Liver (tissue), 3 donors: ENCODE data around the gene TMEM135.

Experiments
- ATF3 ChIP-seq: IDR thresholded peaks from 2 replicates; pipeline ENCODE4 v1.6.1; 2016; ENCODE audit warnings: antibody characterized with exemption
- CTCF ChIP-seq: fragments of 150-350 bp; IDR thresholded peaks from 2 replicates; pipeline ENCODE4 v1.5.1; 2017; ENCODE audit warnings: improper control_type of control experiment, low read depth, low read length; ENCODE audit not compliant: missing input control
- GABPA ChIP-seq, 2 donors: IDR thresholded peaks in 1 of 2; conservative IDR thresholded peaks in 1 of 2; 2 replicates each; pipeline ENCODE4 v1.6.1; 2016; ENCODE audit warnings: antibody characterized with exemption in 2 of 2, mild to moderate bottlenecking in 1 of 2, moderate library complexity in 1 of 2
- JUND ChIP-seq, 2 donors: IDR thresholded peaks; 2 replicates each; pipeline ENCODE4 v1.6.1; 2016; ENCODE audit warnings: antibody characterized with exemption in 2 of 2
- MAX ChIP-seq: IDR thresholded peaks from 2 replicates; pipeline ENCODE4 v1.6.1; 2016; ENCODE audit warnings: antibody characterized with exemption
- RAD21 ChIP-seq, 2 donors: IDR thresholded peaks; 2 replicates each; pipeline ENCODE4 v1.6.1; 2016; ENCODE audit warnings: antibody characterized with exemption in 2 of 2, mild to moderate bottlenecking in 2 of 2
- RXRA ChIP-seq, 2 donors: IDR thresholded peaks; 2 replicates each; pipeline ENCODE4 v1.6.1; 2017 to 2018; ENCODE audit warnings: antibody characterized with exemption in 2 of 2, mild to moderate bottlenecking in 1 of 2
- TAF1 ChIP-seq: conservative IDR thresholded peaks from 2 replicates; pipeline ENCODE4 v1.6.1; 2016; ENCODE audit warnings: antibody characterized with exemption, mild to moderate bottlenecking
- donor health status: healthy.
- donor health status: healthy.

DNA sequence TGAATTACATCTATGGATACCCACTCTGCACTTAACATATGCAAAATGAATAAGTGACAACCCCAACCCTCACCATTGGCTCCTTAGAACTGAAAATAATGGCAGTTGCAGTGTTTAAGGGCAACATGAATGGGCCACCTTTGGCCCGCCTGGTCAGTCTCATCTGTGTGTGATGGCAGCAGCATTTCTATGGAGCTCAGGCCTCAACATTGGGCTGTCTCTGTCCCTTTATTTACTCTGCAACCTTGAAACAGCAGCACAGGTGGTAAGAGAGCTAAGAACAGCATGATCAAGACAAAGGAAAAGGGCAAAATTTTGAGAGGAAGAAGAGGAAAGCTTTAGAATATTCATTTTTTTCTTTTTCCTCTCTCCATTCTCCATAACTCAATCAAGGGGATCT, 38.3 kb upstream of the TMEM135 start:
- TF ChIP-seq TAF1 (no peak), CTCF (no peak), MAX (no peak), RXRA (IDR thresholded peaks at IDR 0.05) (no peak), RAD21 (IDR thresholded peaks at IDR 0.05) (no peak), JUND (IDR thresholded peaks at IDR 0.05) (no peak), ATF3 (no peak), GABPA (IDR thresholded peaks at IDR 0.05 in 1 of 2, conservative IDR thresholded peaks at IDR 0.05 in 1 of 2) (no peak)
